HepG2 (cell line): ENCODE data around the gene JMJD6. TPM values are rescaled to one million over a fixed set of nuclear protein-coding genes. Genes with fewer than 3 reads are reported as not detected.

ENCODE experiments used
- CBFB ChIP-seq: sonication (generic); formaldehyde crosslinking; IDR thresholded peaks from 2 replicates; pipeline ENCODE4 v1.4.0; 2020; ENCODE audit warnings: missing genetic modification reagents
- DRAP1 ChIP-seq: IDR thresholded peaks from 2 replicates; pipeline ENCODE4 v1.6.1; 2016; ENCODE audit warnings: missing genetic modification reagents, missing compliant biosample characterization
- GABPA ChIP-seq, 2 experiments: IDR thresholded peaks; 2 replicates each; pipeline ENCODE4 v1.6.1; 2011 to 2016; ENCODE audit warnings: low read depth in 2 of 2, low read length in 1 of 2, missing biosample characterization in 1 of 2, missing genetic modification characterization in 1 of 2
- GABPB1 ChIP-seq: IDR thresholded peaks from 2 replicates; pipeline ENCODE4 v1.6.1; 2016; ENCODE audit warnings: mild to moderate bottlenecking, missing genetic modification reagents, moderate library complexity, missing compliant biosample characterization
- HNRNPK ChIP-seq: fragments of 200-400 bp; formaldehyde crosslinking; IDR thresholded peaks from 2 replicates; pipeline ENCODE4 v1.6.1; 2018; ENCODE audit warnings: low read length, low read depth, moderate library complexity, mild to moderate bottlenecking; ENCODE audit not compliant: poor library complexity, severe bottlenecking
- JUND ChIP-seq: sonication (generic); formaldehyde crosslinking; IDR thresholded peaks from 2 replicates; pipeline ENCODE4 v1.8.0; 2022; ENCODE audit warnings: mild to moderate bottlenecking, missing genetic modification reagents
- KMT2A ChIP-seq: sonication (generic); formaldehyde crosslinking; IDR thresholded peaks from 2 replicates; pipeline ENCODE4 v1.4.0; 2020; ENCODE audit warnings: missing genetic modification reagents
- MXI1 ChIP-seq: IDR thresholded peaks from 3 replicates; pipeline ENCODE4 v1.6.1; 2012; ENCODE audit warnings: low read depth, low read length, inconsistent platforms, borderline replicate concordance
- SNAPC5 ChIP-seq: sonication (generic); formaldehyde crosslinking; IDR thresholded peaks from 2 replicates; pipeline ENCODE4 v1.8.1; 2023; ENCODE audit warnings: mild to moderate bottlenecking, missing genetic modification reagents, borderline replicate concordance
- SOX13 ChIP-seq, 3 experiments: fragments of 450-650 bp in 1 of 3; sonication (generic) in 1 of 3; formaldehyde crosslinking in 1 of 3; IDR thresholded peaks in 2 of 3; conservative IDR thresholded peaks in 1 of 3; 2 replicates each; pipeline versions ENCODE4 v1.5.0 to v1.6.1; 2016 to 2020; ENCODE audit warnings: antibody characterized with exemption in 1 of 3, mild to moderate bottlenecking in 1 of 3, missing compliant biosample characterization in 1 of 3, missing genetic modification reagents in 1 of 3, moderate library complexity in 1 of 3
- U2AF1 ChIP-seq: fragments of 200-400 bp; formaldehyde crosslinking; optimal IDR thresholded peaks from 2 replicates; pipeline ENCODE3; 2017; ENCODE audit warnings: mild to moderate bottlenecking, low read depth, low read length
- WIZ ChIP-seq: sonication (generic); formaldehyde crosslinking; IDR thresholded peaks from 2 replicates; pipeline ENCODE4 v1.5.1; 2020; ENCODE audit warnings: mild to moderate bottlenecking, missing genetic modification reagents
- XBP1 ChIP-seq: sonication (generic); formaldehyde crosslinking; IDR thresholded peaks from 2 replicates; pipeline ENCODE4 v1.5.0; 2020; ENCODE audit warnings: missing genetic modification reagents
- ZBTB8A ChIP-seq: sonication (generic); formaldehyde crosslinking; IDR thresholded peaks from 2 replicates; pipeline ENCODE4 v1.4.0; 2020; ENCODE audit warnings: mild to moderate bottlenecking, low read depth, missing genetic modification reagents, borderline replicate concordance
- ZFP36 ChIP-seq: fragments of 150-350 bp; IDR thresholded peaks from 2 replicates; pipeline ENCODE4 v1.6.1; 2018; ENCODE audit warnings: borderline replicate concordance, low read length, low read depth; ENCODE audit not compliant: partially characterized antibody
- ZFP91 ChIP-seq: sonication (generic); formaldehyde crosslinking; IDR thresholded peaks from 2 replicates; pipeline ENCODE4 v1.9.0; 2022; ENCODE audit warnings: missing genetic modification reagents, mild to moderate bottlenecking, borderline replicate concordance
- ZFY ChIP-seq: sonication (generic); formaldehyde crosslinking; IDR thresholded peaks from 2 replicates; pipeline ENCODE4 v1.4.0; 2020; ENCODE audit warnings: missing genetic modification reagents
- ZNF12 ChIP-seq: sonication (generic); formaldehyde crosslinking; IDR thresholded peaks from 2 replicates; pipeline ENCODE4 v1.5.0; 2020; ENCODE audit warnings: missing genetic modification reagents
- ZNF143 ChIP-seq: sonication (generic); formaldehyde crosslinking; IDR thresholded peaks from 2 replicates; pipeline ENCODE4 v1.4.0; 2020; ENCODE audit warnings: missing genetic modification reagents
- ZNF577 ChIP-seq: sonication (generic); formaldehyde crosslinking; IDR thresholded peaks from 2 replicates; pipeline ENCODE4 v1.4.0; 2020; ENCODE audit warnings: mild to moderate bottlenecking, low read depth, missing genetic modification reagents, borderline replicate concordance
- ZNF660 ChIP-seq: sonication (generic); formaldehyde crosslinking; IDR thresholded peaks from 2 replicates; pipeline ENCODE4 v1.5.1; 2020; ENCODE audit warnings: mild to moderate bottlenecking, low read depth, missing genetic modification reagents, borderline replicate concordance
- ZNF749 ChIP-seq: sonication (generic); formaldehyde crosslinking; IDR thresholded peaks from 2 replicates; pipeline ENCODE4 v1.8.0; 2022; ENCODE audit warnings: mild to moderate bottlenecking, missing genetic modification reagents, moderate library complexity, borderline replicate concordance
- ZNF773 ChIP-seq: sonication (generic); formaldehyde crosslinking; IDR thresholded peaks from 2 replicates; pipeline ENCODE4 v1.4.0; 2020; ENCODE audit warnings: missing genetic modification reagents, borderline replicate concordance
- ZSCAN12 ChIP-seq: sonication (generic); formaldehyde crosslinking; IDR thresholded peaks from 2 replicates; pipeline ENCODE4 v1.9.0; 2021; ENCODE audit warnings: mild to moderate bottlenecking, missing genetic modification reagents
- polyA plus RNA-seq, 8 experiments: library from polyadenylated mRNA; depleted of rRNA in 3 of 8; stranded (reverse) in 7 of 8; unstranded in 1 of 8; fragments of >200 nt; fragmentation: Illumina TruSeq in 4 of 8; extraction: Trizol in 4 of 8; gene quantifications; 2 replicates each; pipeline versions ENCODE4 v1.2.1 to v1.2.3, GENCODE V29; 2011 to 2016; ENCODE audit warnings: low read depth in 4 of 8, missing spikeins in 1 of 8, mixed read lengths in 1 of 8; ENCODE audit not compliant: insufficient read depth in 1 of 8
- total RNA-seq, 5 experiments: library from RNA; depleted of rRNA; stranded (reverse); fragments of >200 nt; fragmentation: Illumina TruSeq; extraction: Trizol; gene quantifications; 2 replicates each; pipeline ENCODE4 v1.2.3, GENCODE V29; 2016; ENCODE audit warnings: low read depth in 1 of 5
- TF ChIP-seq, protein P1 (sequence below): sonication (generic); formaldehyde crosslinking; IDR thresholded peaks from 2 replicates; pipeline ENCODE4 v1.4.0; 2020; ENCODE audit warnings: missing genetic modification reagents

Gene JMJD6
- total and polyA plus RNA-seq, 2 of the 13 experiments (the other 11 are each of a cell fraction or from before 2014, with no cell fraction given) = 33.6 to 41.0 TPM

GRCh38 chr17:76696763-76697701, 29.4 kb downstream of the JMJD6 start (continued):
- peak; percentile 44; the same call in 1 of the 2 replicates for TF ChIP-seq DRAP1 (CRISPR knock-in tag)
- TF ChIP-seq ZSCAN12 = no peak
- no peak for TF ChIP-seq ZNF773 (CRISPR knock-in tag)
- TF ChIP-seq ZFP91 (CRISPR knock-in tag) = peak; percentile 48; the same call in 1 of the 2 replicates
- no peak for TF ChIP-seq WIZ (CRISPR knock-in tag)
- TF ChIP-seq HNRNPK = no peak
- TF ChIP-seq KMT2A (CRISPR knock-in tag) = peak; percentile 55; the same call in 1 of the 2 replicates
- no peak for TF ChIP-seq JUND (CRISPR knock-in tag)
- no peak for TF ChIP-seq CBFB (CRISPR knock-in tag)
- no peak; the same call in 1 of the 2 replicates for TF ChIP-seq ZNF143 (CRISPR knock-in tag)
- TF ChIP-seq SNAPC5 = no peak
- no peak for TF ChIP-seq SOX13 (IDR thresholded peaks at IDR 0.05)
- TF ChIP-seq SOX13 (CRISPR knock-in tag; conservative IDR thresholded peaks at IDR 0.05 in 1 of 2, IDR thresholded peaks at IDR 0.05 in 1 of 2) = no peak; a peak in 1 of 4 replicates
- TF ChIP-seq GABPA (IDR thresholded peaks at IDR 0.05; ENCODE audit: low read depth, low read length) = no peak
- peak; percentile 72 for TF ChIP-seq GABPA (CRISPR knock-in tag; IDR thresholded peaks at IDR 0.05; ENCODE audit: low read depth)
- TF ChIP-seq ZNF12 (CRISPR knock-in tag) = 0 out of 2 replicates have a peak, but pooled peaks have one; percentile 26
- no peak for TF ChIP-seq ZNF749 (CRISPR knock-in tag)
- TF ChIP-seq ZNF577 (CRISPR knock-in tag) = no peak
- no peak for TF ChIP-seq ZFP36
- no peak for TF ChIP-seq U2AF1
- TF ChIP-seq, protein P1, sequence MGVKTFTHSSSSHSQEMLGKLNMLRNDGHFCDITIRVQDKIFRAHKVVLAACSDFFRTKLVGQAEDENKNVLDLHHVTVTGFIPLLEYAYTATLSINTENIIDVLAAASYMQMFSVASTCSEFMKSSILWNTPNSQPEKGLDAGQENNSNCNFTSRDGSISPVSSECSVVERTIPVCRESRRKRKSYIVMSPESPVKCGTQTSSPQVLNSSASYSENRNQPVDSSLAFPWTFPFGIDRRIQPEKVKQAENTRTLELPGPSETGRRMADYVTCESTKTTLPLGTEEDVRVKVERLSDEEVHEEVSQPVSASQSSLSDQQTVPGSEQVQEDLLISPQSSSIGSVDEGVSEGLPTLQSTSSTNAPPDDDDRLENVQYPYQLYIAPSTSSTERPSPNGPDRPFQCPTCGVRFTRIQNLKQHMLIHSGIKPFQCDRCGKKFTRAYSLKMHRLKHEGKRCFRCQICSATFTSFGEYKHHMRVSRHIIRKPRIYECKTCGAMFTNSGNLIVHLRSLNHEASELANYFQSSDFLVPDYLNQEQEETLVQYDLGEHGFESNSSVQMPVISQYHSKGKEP (CRISPR knock-in tag) = no peak
- no peak for TF ChIP-seq ZBTB8A
- 0 out of 3 replicates have a peak, but pooled peaks have one; percentile 16 for TF ChIP-seq MXI1
- TF ChIP-seq ZFY = peak; percentile 33; the same call in 1 of the 2 replicates
- peak; percentile 65 for TF ChIP-seq GABPB1 (CRISPR knock-in tag)
- no peak for TF ChIP-seq ZNF660
- TF ChIP-seq XBP1 (CRISPR knock-in tag) = no peak
